ENCODE measurements around the gene ZNF865.

The ZNF865 gene

DNA sequence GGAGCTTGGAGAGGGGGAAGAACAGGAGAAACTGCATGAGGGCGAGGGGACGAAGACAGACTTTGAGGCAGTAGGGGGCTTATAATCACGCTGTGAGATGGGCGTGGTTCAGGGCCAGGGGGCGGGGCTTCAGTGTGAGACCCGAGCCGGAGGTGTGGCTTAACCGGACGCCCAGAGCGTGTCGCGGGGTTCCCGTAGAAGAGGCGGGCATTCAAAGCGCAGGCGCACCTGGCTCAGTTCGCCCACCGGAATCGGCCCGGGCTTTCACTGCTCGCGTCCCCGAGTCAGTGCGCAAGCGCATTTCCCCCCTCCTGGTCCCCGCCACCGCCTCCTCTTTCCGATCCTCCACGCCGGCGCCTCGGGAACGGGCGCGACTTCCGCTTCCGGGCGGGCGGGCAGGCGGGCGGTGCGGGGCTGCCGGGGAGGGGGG, 225 bp upstream of the ZNF865 start:
- Histone ChIP-seq H3K4me3 (ENCODE audit: low read length in 2 of 2) (peak overlapping the region; percentile 90 to 91), H3K27me3 (ENCODE audit: control insufficient read depth in 2 of 2, insufficient read depth in 2 of 2, low read length in 2 of 2) (no peaks in the 10 kb centered on the region), H3K4me1 (ENCODE audit: control insufficient read depth in 2 of 2, insufficient read depth in 2 of 2, low read length in 2 of 2) (peaks cover 24 to 28% of the 10 kb centered on the region in 2 donors), H3K9ac (ENCODE audit: low read depth in 1 of 2, low read length in 2 of 2) (peak overlapping the region; percentile 63 to 68), H3K36me3 (ENCODE audit: control insufficient read depth in 2 of 2, insufficient read depth in 2 of 2, low read length in 2 of 2) (peaks cover 0 to 8% of the 10 kb centered on the region in 2 donors), H3K9me3 (ENCODE audit: control insufficient read depth in 2 of 2, low read length in 2 of 2) (no peaks in the 10 kb centered on the region), H3K27ac (ENCODE audit: low read depth in 2 of 2, low read length in 2 of 2) (peak overlapping the region; percentile 92 to 93)

- H3K27me3 ChIP-seq (ENCODE audit: control insufficient read depth in 2 of 2, insufficient read depth in 2 of 2, low read length in 2 of 2): no peaks in the 10 kb centered on the region
- H3K9ac ChIP-seq (ENCODE audit: low read depth in 1 of 2, low read length in 2 of 2): peak overlapping the region; percentile 75 to 89
- peaks cover 0 to 8% of the 10 kb centered on the region in 2 donors for H3K36me3 ChIP-seq (ENCODE audit: control insufficient read depth in 2 of 2, insufficient read depth in 2 of 2, low read length in 2 of 2)
- peak overlapping the region; percentile 92 to 93 for H3K27ac ChIP-seq (ENCODE audit: low read depth in 2 of 2, low read length in 2 of 2)
- H3K9me3 ChIP-seq (ENCODE audit: control insufficient read depth in 2 of 2, low read length in 2 of 2): no peaks in the 10 kb centered on the region
- H3K4me3 ChIP-seq (ENCODE audit: low read length in 2 of 2): peak overlapping the region; percentile 90 to 91
- peaks cover 17 to 21% of the 10 kb centered on the region in 2 donors for H3K4me1 ChIP-seq (ENCODE audit: control insufficient read depth in 2 of 2, insufficient read depth in 2 of 2, low read length in 2 of 2)
Observed at GRCh38 chr19:55606471-55606787, 982 bp downstream of the ZNF865 start.

- Histone ChIP-seq H3K27me3 (ENCODE audit: control insufficient read depth in 2 of 2, insufficient read depth in 2 of 2, low read length in 2 of 2) (no peaks in the 10 kb centered on the region), H3K9ac (ENCODE audit: low read depth in 1 of 2, low read length in 2 of 2) (peak overlapping the region in 1 of 2 donors; percentile 75), H3K9me3 (ENCODE audit: control insufficient read depth in 2 of 2, low read length in 2 of 2) (no peaks in the 10 kb centered on the region), H3K36me3 (ENCODE audit: control insufficient read depth in 2 of 2, insufficient read depth in 2 of 2, low read length in 2 of 2) (peaks cover 0 to 8% of the 10 kb centered on the region in 2 donors), H3K4me1 (ENCODE audit: control insufficient read depth in 2 of 2, insufficient read depth in 2 of 2, low read length in 2 of 2) (peaks cover 17 to 21% of the 10 kb centered on the region in 2 donors), H3K4me3 (ENCODE audit: low read length in 2 of 2) (peak overlapping the region; percentile 90 to 91), H3K27ac (ENCODE audit: low read depth in 2 of 2, low read length in 2 of 2) (peak overlapping the region in 1 of 2 donors; percentile 92)
Observed at GRCh38 chr19:55606817-55607216, 1.4 kb downstream of the ZNF865 start.

- Histone ChIP-seq H3K4me3 (ENCODE audit: low read length in 2 of 2) (no peak overlapping the region), H3K27me3 (ENCODE audit: control insufficient read depth in 2 of 2, insufficient read depth in 2 of 2, low read length in 2 of 2) (no peaks in the 10 kb centered on the region), H3K4me1 (ENCODE audit: control insufficient read depth in 2 of 2, insufficient read depth in 2 of 2, low read length in 2 of 2) (peaks cover 17 to 18% of the 10 kb centered on the region in 2 donors), H3K27ac (ENCODE audit: low read depth in 2 of 2, low read length in 2 of 2) (no peak overlapping the region), H3K9me3 (ENCODE audit: control insufficient read depth in 2 of 2, low read length in 2 of 2) (no peaks in the 10 kb centered on the region), H3K9ac (ENCODE audit: low read depth in 1 of 2, low read length in 2 of 2) (no peak overlapping the region), H3K36me3 (ENCODE audit: control insufficient read depth in 2 of 2, insufficient read depth in 2 of 2, low read length in 2 of 2) (peaks cover 0 to 8% of the 10 kb centered on the region in 2 donors)
Observed at GRCh38 chr19:55609326-55609725, 3.9 kb downstream of the ZNF865 start.

DNA sequence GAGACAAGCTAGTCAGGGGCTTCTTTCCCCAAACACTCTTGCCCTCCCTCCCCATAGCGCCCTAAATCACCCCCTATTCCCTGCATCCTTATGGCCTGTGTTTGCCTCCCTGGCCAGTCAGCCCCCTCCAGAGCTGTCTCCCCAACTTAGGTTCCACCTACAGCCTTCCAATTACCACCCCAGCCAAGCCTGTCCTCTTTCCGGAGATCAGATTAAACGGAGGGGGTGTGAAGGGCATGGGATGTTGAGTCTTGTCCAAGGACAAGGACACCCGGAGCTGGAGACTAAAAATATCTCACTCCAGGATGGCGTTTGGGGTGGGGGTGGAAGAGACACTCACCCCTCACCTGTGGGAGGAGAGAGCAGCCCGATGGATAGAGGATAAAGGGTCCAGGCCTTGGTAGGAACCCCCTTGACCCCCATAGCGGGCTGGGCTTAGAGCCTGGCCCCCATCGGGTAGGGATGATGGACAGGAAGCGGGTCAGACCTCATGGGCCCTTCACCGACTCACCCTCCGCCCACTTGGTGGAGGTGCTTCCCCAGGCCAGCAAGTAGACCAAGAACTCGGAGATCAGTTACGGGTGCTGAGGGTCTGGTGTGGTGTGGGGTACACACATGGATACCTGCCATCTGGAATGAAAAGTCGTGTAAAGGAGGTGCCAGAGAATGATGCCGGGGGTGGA, 6.0 kb downstream of the ZNF865 start:
- peaks cover 5% of the 10 kb centered on the region in 2 donors for H3K4me1 ChIP-seq (ENCODE audit: control insufficient read depth in 2 of 2, insufficient read depth in 2 of 2, low read length in 2 of 2)
- no peak overlapping the region for H3K4me3 ChIP-seq (ENCODE audit: low read length in 2 of 2)
- H3K36me3 ChIP-seq (ENCODE audit: control insufficient read depth in 2 of 2, insufficient read depth in 2 of 2, low read length in 2 of 2): peaks cover 4 to 16% of the 10 kb centered on the region in 2 donors
- no peaks in the 10 kb centered on the region for H3K9me3 ChIP-seq (ENCODE audit: control insufficient read depth in 2 of 2, low read length in 2 of 2)
- no peak overlapping the region for H3K27ac ChIP-seq (ENCODE audit: low read depth in 2 of 2, low read length in 2 of 2)
- no peak overlapping the region for H3K9ac ChIP-seq (ENCODE audit: low read depth in 1 of 2, low read length in 2 of 2)
- H3K27me3 ChIP-seq (ENCODE audit: control insufficient read depth in 2 of 2, insufficient read depth in 2 of 2, low read length in 2 of 2): no peaks in the 10 kb centered on the region

GRCh38 chr19:55611983-55612645, 6.7 kb downstream of the ZNF865 start:
- Histone ChIP-seq H3K4me1 (ENCODE audit: control insufficient read depth in 2 of 2, insufficient read depth in 2 of 2, low read length in 2 of 2) (no peaks in the 10 kb centered on the region), H3K9ac (ENCODE audit: low read depth in 1 of 2, low read length in 2 of 2) (no peak overlapping the region), H3K4me3 (ENCODE audit: low read length in 2 of 2) (no peak overlapping the region), H3K27me3 (ENCODE audit: control insufficient read depth in 2 of 2, insufficient read depth in 2 of 2, low read length in 2 of 2) (no peaks in the 10 kb centered on the region), H3K36me3 (ENCODE audit: control insufficient read depth in 2 of 2, insufficient read depth in 2 of 2, low read length in 2 of 2) (peaks cover 8 to 16% of the 10 kb centered on the region in 2 donors), H3K9me3 (ENCODE audit: control insufficient read depth in 2 of 2, low read length in 2 of 2) (no peaks in the 10 kb centered on the region), H3K27ac (ENCODE audit: low read depth in 2 of 2, low read length in 2 of 2) (no peak overlapping the region)

DNA sequence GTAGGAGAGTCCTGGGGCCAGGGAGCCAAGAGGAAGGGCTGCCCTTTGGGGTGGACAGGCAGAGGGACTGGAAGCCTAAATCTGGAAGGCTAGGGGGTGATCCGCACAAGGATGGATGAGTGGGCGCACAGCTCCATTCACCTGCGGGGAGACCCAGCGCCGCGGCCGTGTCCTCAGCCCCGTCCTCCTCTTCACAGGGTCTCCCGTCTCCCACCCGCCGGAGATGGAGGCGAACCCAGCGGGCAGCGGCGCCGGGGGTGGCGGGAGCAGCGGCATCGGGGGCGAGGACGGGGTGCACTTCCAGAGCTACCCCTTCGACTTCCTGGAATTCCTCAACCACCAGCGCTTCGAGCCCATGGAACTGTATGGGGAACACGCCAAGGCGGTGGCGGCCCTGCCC, 7.9 kb downstream of the ZNF865 start:
- Histone ChIP-seq H3K27ac (ENCODE audit: low read depth in 2 of 2, low read length in 2 of 2) (no peak overlapping the region), H3K4me1 (ENCODE audit: control insufficient read depth in 2 of 2, insufficient read depth in 2 of 2, low read length in 2 of 2) (no peaks in the 10 kb centered on the region), H3K27me3 (ENCODE audit: control insufficient read depth in 2 of 2, insufficient read depth in 2 of 2, low read length in 2 of 2) (no peaks in the 10 kb centered on the region), H3K9me3 (ENCODE audit: control insufficient read depth in 2 of 2, low read length in 2 of 2) (no peaks in the 10 kb centered on the region), H3K4me3 (ENCODE audit: low read length in 2 of 2) (no peak overlapping the region), H3K36me3 (ENCODE audit: control insufficient read depth in 2 of 2, insufficient read depth in 2 of 2, low read length in 2 of 2) (peaks cover 12 to 20% of the 10 kb centered on the region in 2 donors), H3K9ac (ENCODE audit: low read depth in 1 of 2, low read length in 2 of 2) (no peak overlapping the region)

- no peaks in the 10 kb centered on the region for H3K9me3 ChIP-seq (ENCODE audit: control insufficient read depth in 2 of 2, low read length in 2 of 2)
- no peak overlapping the region for H3K4me3 ChIP-seq (ENCODE audit: low read length in 2 of 2)
- H3K4me1 ChIP-seq (ENCODE audit: control insufficient read depth in 2 of 2, insufficient read depth in 2 of 2, low read length in 2 of 2): no peaks in the 10 kb centered on the region
- H3K27ac ChIP-seq (ENCODE audit: low read depth in 2 of 2, low read length in 2 of 2): no peak overlapping the region
- H3K27me3 ChIP-seq (ENCODE audit: control insufficient read depth in 2 of 2, insufficient read depth in 2 of 2, low read length in 2 of 2): no peaks in the 10 kb centered on the region
- H3K36me3 ChIP-seq (ENCODE audit: control insufficient read depth in 2 of 2, insufficient read depth in 2 of 2, low read length in 2 of 2): peaks cover 12 to 20% of the 10 kb centered on the region in 2 donors
- H3K9ac ChIP-seq (ENCODE audit: low read depth in 1 of 2, low read length in 2 of 2): no peak overlapping the region
Observed at GRCh38 chr19:55613930-55614710, 8.7 kb downstream of the ZNF865 start.

DNA sequence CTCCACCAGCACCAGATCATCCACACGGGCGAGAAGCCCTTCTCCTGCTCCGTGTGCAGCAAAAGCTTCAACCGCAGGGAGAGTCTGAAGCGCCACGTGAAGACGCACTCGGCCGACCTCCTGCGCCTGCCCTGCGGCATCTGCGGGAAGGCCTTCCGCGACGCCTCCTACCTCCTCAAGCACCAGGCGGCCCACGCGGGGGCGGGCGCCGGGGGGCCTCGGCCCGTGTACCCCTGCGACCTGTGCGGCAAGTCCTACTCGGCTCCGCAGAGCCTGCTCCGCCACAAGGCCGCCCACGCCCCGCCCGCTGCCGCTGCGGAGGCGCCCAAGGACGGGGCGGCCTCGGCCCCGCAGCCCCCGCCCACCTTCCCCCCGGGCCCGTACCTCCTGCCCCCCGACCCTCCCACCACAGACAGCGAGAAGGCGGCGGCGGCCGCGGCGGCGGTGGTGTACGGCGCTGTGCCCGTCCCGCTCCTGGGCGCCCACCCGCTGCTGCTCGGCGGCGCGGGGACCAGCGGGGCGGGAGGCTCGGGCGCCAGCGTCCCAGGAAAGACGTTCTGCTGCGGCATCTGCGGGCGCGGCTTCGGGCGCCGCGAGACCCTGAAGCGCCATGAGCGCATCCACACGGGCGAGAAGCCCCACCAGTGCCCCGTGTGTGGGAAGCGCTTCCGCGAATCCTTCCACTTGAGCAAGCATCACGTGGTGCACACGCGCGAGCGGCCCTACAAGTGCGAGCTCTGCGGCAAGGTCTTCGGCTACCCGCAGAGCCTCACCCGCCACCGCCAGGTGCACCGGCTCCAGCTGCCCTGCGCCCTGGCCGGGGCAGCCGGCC, 9.5 kb downstream of the ZNF865 start:
- Histone ChIP-seq H3K27ac (ENCODE audit: low read depth in 2 of 2, low read length in 2 of 2) (no peak overlapping the region), H3K36me3 (ENCODE audit: control insufficient read depth in 2 of 2, insufficient read depth in 2 of 2, low read length in 2 of 2) (peaks cover 12 to 13% of the 10 kb centered on the region in 2 donors), H3K4me3 (ENCODE audit: low read length in 2 of 2) (no peak overlapping the region), H3K4me1 (ENCODE audit: control insufficient read depth in 2 of 2, insufficient read depth in 2 of 2, low read length in 2 of 2) (no peaks in the 10 kb centered on the region), H3K9ac (ENCODE audit: low read depth in 1 of 2, low read length in 2 of 2) (no peak overlapping the region), H3K27me3 (ENCODE audit: control insufficient read depth in 2 of 2, insufficient read depth in 2 of 2, low read length in 2 of 2) (no peaks in the 10 kb centered on the region), H3K9me3 (ENCODE audit: control insufficient read depth in 2 of 2, low read length in 2 of 2) (no peaks in the 10 kb centered on the region)

Data from mucosa of rectum (tissue), 2 donors.